ENCODE measurements around the gene CCDC170.
"Not testable (repeated sequence)": the region's sequence is repeated elsewhere in the genome, so short reads cannot be mapped to it uniquely, and the experiment has no call there.

Gene CCDC170

GRCh38 chr6:151501511-151502136, 7.8 kb downstream of the CCDC170 start:
- Mint-ChIP-seq H3K27me3 (peaks cover 17% of the 10 kb centered on the region), H3K36me3 (no peaks in the 10 kb centered on the region), H3K9me3 (no peaks in the 10 kb centered on the region), H3K4me1 (peaks cover 10% of the 10 kb centered on the region), H3K27ac (no peak overlapping the region), H3K4me3 (no peak overlapping the region)
- no peak for DNase-seq
- CTCF ChIA-PET: no interaction called here

- CTCF ChIA-PET: no interaction called here
- Mint-ChIP-seq H3K4me3 (no peak overlapping the region), H3K4me1 (peaks cover 10% of the 10 kb centered on the region), H3K27me3 (peaks cover 13% of the 10 kb centered on the region), H3K9me3 (no peaks in the 10 kb centered on the region), H3K36me3 (no peaks in the 10 kb centered on the region), H3K27ac (no peak overlapping the region)
- no peak for DNase-seq
Observed at GRCh38 chr6:151502499-151502898, 8.7 kb downstream of the CCDC170 start.

GRCh38 chr6:151506761-151507160, 12.9 kb downstream of the CCDC170 start:
- Mint-ChIP-seq H3K4me3 (no peak overlapping the region), H3K36me3 (no peaks in the 10 kb centered on the region), H3K9me3 (no peaks in the 10 kb centered on the region), H3K4me1 (no peaks in the 10 kb centered on the region), H3K27me3 (peaks cover 7% of the 10 kb centered on the region), H3K27ac (no peak overlapping the region)
- CTCF ChIA-PET: no interaction called here
- DNase-seq: no peak

GRCh38 chr6:151509048-151509447, 15.2 kb downstream of the CCDC170 start:
- CTCF ChIA-PET: no interaction called here
- Mint-ChIP-seq H3K27ac (no peak overlapping the region), H3K27me3 (peaks cover 4% of the 10 kb centered on the region), H3K9me3 (no peaks in the 10 kb centered on the region), H3K4me3 (no peak overlapping the region), H3K4me1 (peaks cover 5% of the 10 kb centered on the region), H3K36me3 (no peaks in the 10 kb centered on the region)
- no peak for DNase-seq

- no peaks in the 10 kb centered on the region for H3K36me3 Mint-ChIP-seq
- CTCF ChIA-PET: no interaction called here
- no peaks in the 10 kb centered on the region for H3K9me3 Mint-ChIP-seq
- no peak overlapping the region for H3K4me3 Mint-ChIP-seq
- peaks cover 5% of the 10 kb centered on the region for H3K4me1 Mint-ChIP-seq
- no peaks in the 10 kb centered on the region for H3K27me3 Mint-ChIP-seq
- DNase-seq: no peak
- no peak overlapping the region for H3K27ac Mint-ChIP-seq
Observed at GRCh38 chr6:151512481-151512880, 18.7 kb downstream of the CCDC170 start.

GRCh38 chr6:151514000-151514730, 20.3 kb downstream of the CCDC170 start:
- Mint-ChIP-seq H3K4me3 (no peak overlapping the region), H3K27ac (no peak overlapping the region), H3K27me3 (no peaks in the 10 kb centered on the region), H3K36me3 (no peaks in the 10 kb centered on the region), H3K9me3 (peaks cover 4% of the 10 kb centered on the region), H3K4me1 (peaks cover 5% of the 10 kb centered on the region)
- CTCF ChIA-PET: no interaction called here
- no peak for DNase-seq

- DNase-seq, CTCF ChIA-PET, H3K4me1 Mint-ChIP-seq, H3K27me3 Mint-ChIP-seq, H3K4me3 Mint-ChIP-seq, H3K36me3 Mint-ChIP-seq, H3K27ac Mint-ChIP-seq, H3K9me3 Mint-ChIP-seq: not testable (repeated sequence)
Observed at GRCh38 chr6:151518992-151519391, 25.2 kb downstream of the CCDC170 start.

- peaks cover 2% of the 10 kb centered on the region for H3K36me3 Mint-ChIP-seq
- peaks cover 8% of the 10 kb centered on the region for H3K9me3 Mint-ChIP-seq
- CTCF ChIA-PET: no interaction called here
- H3K4me3 Mint-ChIP-seq: no peak overlapping the region
- no peak overlapping the region for H3K27ac Mint-ChIP-seq
- DNase-seq: no peak
- peaks cover 6% of the 10 kb centered on the region for H3K27me3 Mint-ChIP-seq
- H3K4me1 Mint-ChIP-seq: no peaks in the 10 kb centered on the region
Observed at GRCh38 chr6:151523034-151523433, 29.2 kb downstream of the CCDC170 start.

- CTCF ChIA-PET: no interaction called here
- DNase-seq: no peak
Observed at GRCh38 chr6:151524059-151524458, 30.2 kb downstream of the CCDC170 start.

GRCh38 chr6:151534576-151534975, 40.8 kb downstream of the CCDC170 start:
- Mint-ChIP-seq H3K36me3 (no peaks in the 10 kb centered on the region), H3K4me3 (no peak overlapping the region), H3K4me1 (no peaks in the 10 kb centered on the region), H3K27ac (no peak overlapping the region), H3K27me3 (peaks cover 10% of the 10 kb centered on the region), H3K9me3 (peaks cover 5% of the 10 kb centered on the region)
- CTCF ChIA-PET: interaction anchor here (1.2 kb wide), 1 partner anchor 302 kb away, joined by 4 read pairs; no protein-coding TSS in a partner anchor
- no peak for DNase-seq

More at GRCh38 chr6:151524059-151524458, 30.2 kb downstream of the CCDC170 start:
- Mint-ChIP-seq H3K27ac (no peak overlapping the region), H3K4me1 (no peaks in the 10 kb centered on the region), H3K27me3 (peaks cover 6% of the 10 kb centered on the region), H3K9me3 (peaks cover 5% of the 10 kb centered on the region), H3K36me3 (peaks cover 2% of the 10 kb centered on the region), H3K4me3 (no peak overlapping the region)

GRCh38 chr6:151535476-151536187, 41.8 kb downstream of the CCDC170 start:
- Mint-ChIP-seq H3K27me3 (peaks cover 10% of the 10 kb centered on the region), H3K4me1 (no peaks in the 10 kb centered on the region), H3K4me3 (no peak overlapping the region), H3K36me3 (peaks cover 2% of the 10 kb centered on the region), H3K9me3 (peaks cover 10% of the 10 kb centered on the region), H3K27ac (no peak overlapping the region)
- DNase-seq: no peak
- CTCF ChIA-PET: interaction anchor here (1.2 kb wide), 1 partner anchor 301 kb away, joined by 4 read pairs; no protein-coding TSS in a partner anchor

GRCh38 chr6:151536188-151536479, 42.3 kb downstream of the CCDC170 start:
- no peak overlapping the region for H3K4me3 Mint-ChIP-seq
- peaks cover 10% of the 10 kb centered on the region for H3K9me3 Mint-ChIP-seq
- no peaks in the 10 kb centered on the region for H3K4me1 Mint-ChIP-seq
- DNase-seq: no peak
- CTCF ChIA-PET: no interaction called here
- no peak overlapping the region for H3K27ac Mint-ChIP-seq
- peaks cover 2% of the 10 kb centered on the region for H3K36me3 Mint-ChIP-seq
- peaks cover 10% of the 10 kb centered on the region for H3K27me3 Mint-ChIP-seq

- Mint-ChIP-seq H3K27ac (no peak overlapping the region), H3K27me3 (peaks cover 10% of the 10 kb centered on the region), H3K4me3 (no peak overlapping the region), H3K36me3 (peaks cover 2% of the 10 kb centered on the region), H3K4me1 (no peaks in the 10 kb centered on the region), H3K9me3 (peaks cover 10% of the 10 kb centered on the region)
- CTCF ChIA-PET: no interaction called here
- DNase-seq: no peak
Observed at GRCh38 chr6:151537556-151537955, 43.7 kb downstream of the CCDC170 start.

- H3K36me3 Mint-ChIP-seq: peaks cover 2% of the 10 kb centered on the region
- peaks cover 7% of the 10 kb centered on the region for H3K27me3 Mint-ChIP-seq
- DNase-seq: no peak
- CTCF ChIA-PET: no interaction called here
- H3K9me3 Mint-ChIP-seq: peaks cover 10% of the 10 kb centered on the region
- no peaks in the 10 kb centered on the region for H3K4me1 Mint-ChIP-seq
- no peak overlapping the region for H3K27ac Mint-ChIP-seq
- no peak overlapping the region for H3K4me3 Mint-ChIP-seq
Observed at GRCh38 chr6:151539506-151540268, 45.9 kb downstream of the CCDC170 start.
